Kidney (tissue), 14 donors: ENCODE results near the gene ALDH18A1. TPM values are rescaled to one million over a fixed set of nuclear protein-coding genes. Genes with fewer than 3 reads are reported as not detected.

Experiments used
- DNase-seq, 5 donors: peaks; one replicate each; pipeline ENCODE4 v3.0.0-alpha.2; 2013 to 2020
- FAIRE-seq: peaks from 2 replicates; lab custom pipeline; 2012; peaks lifted over from hg19 to GRCh38; lab: Jason Lieb, UNC
- H3K27ac ChIP-seq, 2 donors: one replicate each; pipeline ENCODE4 v1.7.0; 2013; ENCODE audit warnings: low read depth in 2 of 2, low read length in 2 of 2, inconsistent platforms in 1 of 2
- H3K27me3 ChIP-seq: one replicate; pipeline ENCODE4 v1.7.1; 2013; ENCODE audit warnings: low read length, inconsistent platforms; ENCODE audit not compliant: control insufficient read depth, insufficient read depth
- H3K36me3 ChIP-seq, 3 donors: one replicate each; pipeline versions ENCODE4 v1.7.0 to v1.7.1; 2013; ENCODE audit warnings: low read length in 3 of 3, control low read depth in 1 of 3, inconsistent platforms in 1 of 3; ENCODE audit not compliant: insufficient read depth in 3 of 3, control insufficient read depth in 2 of 3
- H3K4me1 ChIP-seq, 3 donors: one replicate each; pipeline versions ENCODE4 v1.7.0 to v1.7.1; 2013; ENCODE audit warnings: low read length in 3 of 3, inconsistent platforms in 1 of 3, low read depth in 1 of 3; ENCODE audit not compliant: control insufficient read depth in 2 of 3, insufficient read depth in 2 of 3
- H3K4me3 ChIP-seq, 3 donors: one replicate each; pipeline versions ENCODE4 v1.7.0 to v1.8.1; 2013; ENCODE audit warnings: low read length in 3 of 3, control low read depth in 1 of 3, inconsistent platforms in 1 of 3
- H3K9ac ChIP-seq, 3 donors: one replicate each; pipeline versions ENCODE4 v1.7.0 to v1.7.1; 2013; ENCODE audit warnings: low read length in 3 of 3, control low read depth in 1 of 3, inconsistent platforms in 1 of 3
- H3K9me3 ChIP-seq, 3 donors: one replicate each; pipeline versions ENCODE4 v1.7.0 to v1.7.1; 2013; ENCODE audit warnings: low read length in 3 of 3, control low read depth in 1 of 3, inconsistent platforms in 1 of 3; ENCODE audit not compliant: control insufficient read depth in 2 of 3, insufficient read depth in 1 of 3
- CTCF ChIP-seq: IDR thresholded peaks from 3 replicates; pipeline ENCODE4 v1.5.1; 2012; ENCODE audit warnings: mild to moderate bottlenecking, moderate library complexity, borderline replicate concordance; ENCODE audit not compliant: insufficient read depth; ENCODE audit errors: extremely low read depth
- intact Hi-C: fragments of 100-400 bp; cut with DNase I; formaldehyde crosslinking; loops from one replicate; pipeline ENCODE4 v1.11.1; 2022
- polyA plus RNA-seq: library from polyadenylated mRNA; stranded (reverse); fragments of 350-450 nt; fragmentation: Illumina TruSeq; extraction: RNeasy Lipid Tissue Mini Kit (QIAGEN cat#74804); gene quantifications from one replicate; pipeline ENCODE4 v1.2.3, GENCODE V29; 2014; ENCODE audit warnings: low read depth, low replicate concordance; ENCODE audit not compliant: insufficient read depth
- total RNA-seq: library from RNA; stranded (reverse); fragmentation: NEBNext Ultra II Directional; extraction: Animal tissue kit (Norgen Biotek cat#: 25700); gene quantifications from one replicate; pipeline ENCODE4 v1.2.1, GENCODE V29; 2021
- donor health status: control.
- donor health status: control.
- donor health status: control.
- donor health status: control.
- donor health status: control.
- donor health status: DM: yes; HTN: yes; CAD: no.
- donor health status: Normal renal cell carcinoma (clear cell type).

The ALDH18A1 gene
- total and polyA plus RNA-seq, 2 donors from 2014 or later = 23.6 to 72.0 TPM

DNA sequence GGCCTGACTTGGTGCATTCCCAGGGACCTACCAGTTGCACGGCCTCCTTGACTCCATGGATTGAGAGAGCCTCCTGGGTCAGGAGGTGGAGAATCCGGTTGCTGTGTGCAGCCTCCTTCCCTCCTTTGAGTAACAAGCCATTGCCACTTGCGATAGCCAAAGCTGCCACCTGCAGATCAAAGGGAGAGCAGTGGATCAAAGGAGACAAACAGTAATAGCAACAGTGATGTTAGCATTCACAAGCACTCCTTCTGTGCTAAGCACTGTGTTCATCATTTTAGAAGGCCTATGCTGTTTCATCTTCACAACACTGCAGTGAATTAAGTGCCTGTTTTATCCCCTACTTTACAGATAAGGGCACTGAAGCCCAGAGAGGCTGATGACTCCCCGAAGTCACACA, 40.1 kb downstream of the ALDH18A1 start:
- H3K4me3 ChIP-seq = no peak overlapping the region
- H3K36me3 ChIP-seq = peaks cover 11 to 63% (median 29%) of the 10 kb centered on the region in 3 donors
- no peaks in the 10 kb centered on the region for H3K27me3 ChIP-seq
- DNase-seq (no peak), FAIRE-seq (no peak)
- no peak for TF ChIP-seq CTCF
- intact Hi-C loops = no loop called here
- H3K9ac ChIP-seq = no peak overlapping the region
- H3K4me1 ChIP-seq = no peaks in the 10 kb centered on the region
- H3K9me3 ChIP-seq = no peaks in the 10 kb centered on the region
- H3K27ac ChIP-seq = no peak overlapping the region

GRCh38 chr10:95613330-95613729, 43.2 kb downstream of the ALDH18A1 start:
- no peaks in the 10 kb centered on the region for H3K27me3 ChIP-seq
- no peak for FAIRE-seq
- TF ChIP-seq CTCF = no peak
- no peaks in the 10 kb centered on the region for H3K4me1 ChIP-seq
- no peak overlapping the region for H3K27ac ChIP-seq
- H3K36me3 ChIP-seq = peaks cover 18 to 75% (median 48%) of the 10 kb centered on the region in 3 donors
- intact Hi-C loops = no loop called here
- H3K9ac ChIP-seq = no peak overlapping the region
- no peak for DNase-seq
- no peak overlapping the region for H3K4me3 ChIP-seq
- no peaks in the 10 kb centered on the region for H3K9me3 ChIP-seq

DNA sequence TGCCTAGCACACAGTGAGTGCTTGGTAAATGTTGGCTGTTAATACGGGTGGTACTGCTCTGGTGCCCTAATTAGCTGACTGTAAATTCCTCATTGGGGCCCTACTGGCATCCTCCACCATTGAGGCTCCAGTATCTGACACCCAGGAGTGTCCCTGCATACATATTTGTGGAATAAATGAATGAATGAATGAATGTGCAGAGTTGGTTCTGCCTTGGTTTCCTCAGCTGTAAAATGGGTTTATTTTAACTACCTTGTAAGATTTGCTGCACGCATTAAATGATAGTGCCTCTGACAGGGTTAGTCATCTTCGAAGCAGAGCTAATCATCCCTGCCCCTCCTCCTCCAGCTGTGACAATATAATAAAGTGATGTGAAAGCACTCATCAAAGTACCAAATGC, 45.8 kb downstream of the ALDH18A1 start:
- no peak overlapping the region for H3K4me3 ChIP-seq
- H3K9me3 ChIP-seq = no peaks in the 10 kb centered on the region
- no peak overlapping the region for H3K9ac ChIP-seq
- no peaks in the 10 kb centered on the region for H3K4me1 ChIP-seq
- H3K27ac ChIP-seq = no peak overlapping the region
- TF ChIP-seq CTCF = no peak
- FAIRE-seq (no peak), DNase-seq (no peak)
- H3K36me3 ChIP-seq = peaks cover 18 to 71% (median 42%) of the 10 kb centered on the region in 3 donors
- intact Hi-C loops = no loop called here
- no peaks in the 10 kb centered on the region for H3K27me3 ChIP-seq

- H3K9ac ChIP-seq = no peak overlapping the region
- H3K27me3 ChIP-seq = no peaks in the 10 kb centered on the region
- H3K9me3 ChIP-seq = no peaks in the 10 kb centered on the region
- DNase-seq (no peak), FAIRE-seq (no peak)
- peaks cover 11 to 33% (median 25%) of the 10 kb centered on the region in 3 donors for H3K36me3 ChIP-seq
- no peak overlapping the region for H3K4me3 ChIP-seq
- no peak overlapping the region for H3K27ac ChIP-seq
- no peaks in the 10 kb centered on the region for H3K4me1 ChIP-seq
- intact Hi-C loops = loop anchor here (10.0 kb wide), 1 partner anchor 232 kb away; no protein-coding TSS in a partner anchor
- TF ChIP-seq CTCF = no peak
Observed at GRCh38 chr10:95606922-95607321, 49.6 kb downstream of the ALDH18A1 start.
